Keratinocyte (primary cell): ENCODE data around the gene OR51G1. TPM values are rescaled to one million over a fixed set of nuclear protein-coding genes. Genes with fewer than 3 reads are reported as not detected.

Source experiments
- DNase-seq: peaks from one replicate; pipeline ENCODE4 v3.0.0-alpha.2; 2011; ENCODE audit warnings: low read depth, missing footprints, low spot score
- FAIRE-seq: peaks from 2 replicates; lab custom pipeline; 2011; peaks lifted over from hg19 to GRCh38; lab: Jason Lieb, UNC
- H2AFZ ChIP-seq: 2 replicates; pipeline ENCODE4 v1.6.0; 2012; ENCODE audit warnings: low read length, control low read depth, inconsistent platforms; ENCODE audit not compliant: control insufficient read depth
- H3K27ac ChIP-seq: 2 replicates; pipeline ENCODE4 v1.5.1; 2011; ENCODE audit warnings: low read length; ENCODE audit not compliant: control insufficient read depth, insufficient read depth
- H3K27me3 ChIP-seq: 3 replicates; pipeline ENCODE4 v1.6.0; 2011; ENCODE audit warnings: low read length; ENCODE audit not compliant: control insufficient read depth, insufficient read depth; ENCODE audit errors: extremely low read depth
- H3K36me3 ChIP-seq, 2 experiments: 2 replicates in 1 of 2; 3 replicates in 1 of 2; pipeline ENCODE4 v1.5.1; 2011; ENCODE audit warnings: low read length in 2 of 2, mild to moderate bottlenecking in 1 of 2; ENCODE audit not compliant: control insufficient read depth in 2 of 2, insufficient read depth in 2 of 2; ENCODE audit errors: extremely low read depth in 1 of 2
- H3K4me1 ChIP-seq: 3 replicates; pipeline ENCODE4 v1.5.1; 2011; ENCODE audit warnings: low read length; ENCODE audit not compliant: control insufficient read depth, insufficient read depth; ENCODE audit errors: extremely low read depth
- H3K4me2 ChIP-seq: 3 replicates; pipeline ENCODE4 v1.6.0; 2011; ENCODE audit warnings: low read depth, low read length; ENCODE audit not compliant: control insufficient read depth, insufficient read depth; ENCODE audit errors: extremely low read depth
- H3K4me3 ChIP-seq, 3 experiments: fragments of 200-600 bp in 1 of 3; sonication (generic) in 1 of 3; 2 replicates in 2 of 3; 3 replicates in 1 of 3; pipeline ENCODE4 v1.5.1; 2011 to 2016; ENCODE audit warnings: low read length in 3 of 3, mild to moderate bottlenecking in 3 of 3, control low read depth in 2 of 3, inconsistent platforms in 1 of 3, low read depth in 1 of 3, mixed read lengths in 1 of 3, mixed run types in 1 of 3, moderate library complexity in 1 of 3; ENCODE audit not compliant: control insufficient read depth in 2 of 3, insufficient read depth in 2 of 3; ENCODE audit errors: extremely low read depth in 1 of 3
- H3K79me2 ChIP-seq: 2 replicates; pipeline ENCODE4 v1.6.0; 2012; ENCODE audit warnings: low read length; ENCODE audit not compliant: control insufficient read depth, insufficient read depth
- H3K9ac ChIP-seq: 3 replicates; pipeline ENCODE4 v1.6.0; 2011; ENCODE audit warnings: low read length; ENCODE audit not compliant: control insufficient read depth, insufficient read depth; ENCODE audit errors: extremely low read depth
- H3K9me1 ChIP-seq: 3 replicates; pipeline ENCODE4 v1.6.0; 2011; ENCODE audit warnings: low read length; ENCODE audit not compliant: control insufficient read depth, insufficient read depth; ENCODE audit errors: extremely low read depth
- H3K9me3 ChIP-seq: 2 replicates; pipeline ENCODE4 v1.5.1; 2012; ENCODE audit warnings: low read depth, low read length; ENCODE audit not compliant: control insufficient read depth
- H4K20me1 ChIP-seq: 3 replicates; pipeline ENCODE4 v1.6.0; 2011; ENCODE audit warnings: low read length; ENCODE audit not compliant: control insufficient read depth, insufficient read depth; ENCODE audit errors: extremely low read depth
- EZH2 ChIP-seq: IDR thresholded peaks from one replicate; pipeline ENCODE4 v1.6.1; 2012; ENCODE audit warnings: inconsistent platforms, mild to moderate bottlenecking, low read length, moderate library complexity
- dilution Hi-C: fragments of 300-500 bp; cut with MboI; formaldehyde crosslinking; loops from one replicate; pipeline ENCODE4 v1.7.0; 2020; ENCODE audit warnings: low sequenced_read_pairs; ENCODE audit not compliant: extremely low pct_ligation_motif_present
- polyA plus RNA-seq, 5 experiments: library from polyadenylated mRNA; depleted of rRNA in 3 of 5; stranded (reverse) in 3 of 5; stranded (forward) in 1 of 5; unstranded in 1 of 5; fragments of >200 nt; gene quantifications; 1 replicate in 1 of 5; 2 replicates in 3 of 5; 3 replicates in 1 of 5; pipeline versions ENCODE4 v1.2.1 to v1.2.3, GENCODE V29; 2011 to 2012; ENCODE audit warnings: missing spikeins in 2 of 5, low read depth in 1 of 5, low replicate concordance in 1 of 5
- TF ChIP-seq, protein P1 (sequence below), 3 experiments: IDR thresholded peaks in 1 of 3; conservative IDR thresholded peaks in 1 of 3; optimal IDR thresholded peaks in 1 of 3; 2 replicates in 2 of 3; 3 replicates in 1 of 3; pipeline versions ENCODE3 to v1.5.1; 2011; ENCODE audit warnings: low read length in 3 of 3, mild to moderate bottlenecking in 3 of 3, moderate library complexity in 2 of 3, control low read depth in 1 of 3, inconsistent platforms in 1 of 3; ENCODE audit not compliant: insufficient read depth in 2 of 3; ENCODE audit errors: extremely low read depth in 1 of 3

The OR51G1 gene
- polyA plus RNA-seq, 1 donor (not counting 4 experiments of a cell fraction or from before 2014, with no cell fraction given), result not detected

DNA sequence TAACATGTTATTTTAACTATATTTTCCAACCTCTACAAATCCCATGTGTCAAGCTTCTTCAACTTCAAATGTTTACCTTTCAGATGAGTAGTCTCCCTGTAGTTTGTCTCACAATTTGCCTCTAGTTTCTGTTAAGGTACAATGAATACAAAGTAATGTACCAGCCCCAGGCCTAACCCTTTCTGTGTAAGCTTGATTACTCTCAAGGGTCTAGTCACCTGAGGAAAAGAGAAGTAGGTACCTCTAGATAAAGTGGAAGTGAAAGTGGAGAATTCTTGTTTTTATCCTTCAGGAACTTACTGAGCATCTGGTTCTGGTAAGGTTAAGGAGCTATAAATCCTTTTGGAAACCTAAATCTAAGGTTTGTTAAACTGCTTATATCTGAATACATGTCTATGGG, 20.7 kb downstream of the OR51G1 start, which contains the start of gene OR51A7:
TSS of gene OR51A7 (plus strand) at position 300 of the 400 bp plus-strand sequence. CDS start 3,587 bp downstream, outside the sequence.
- Histone ChIP-seq H3K36me3 (no peaks in the 10 kb centered on the region), H2AFZ (no peak within 1 kb of the TSS), H3K79me2 (no peaks in the 10 kb centered on the region), H3K9me3 (no peaks in the 10 kb centered on the region), H3K9ac (no peak within 1 kb of the TSS), H3K27ac (no peak within 1 kb of the TSS), H3K4me2 (no peak within 1 kb of the TSS), H3K9me1 (no peaks in the 10 kb centered on the region), H3K4me1 (no peaks in the 10 kb centered on the region), H3K27me3 (no peaks in the 10 kb centered on the region), H4K20me1 (no peaks in the 10 kb centered on the region), H3K4me3 (no peak within 1 kb of the TSS)
- no peak for FAIRE-seq
- no peak for TF ChIP-seq EZH2
- TF ChIP-seq, protein P1, sequence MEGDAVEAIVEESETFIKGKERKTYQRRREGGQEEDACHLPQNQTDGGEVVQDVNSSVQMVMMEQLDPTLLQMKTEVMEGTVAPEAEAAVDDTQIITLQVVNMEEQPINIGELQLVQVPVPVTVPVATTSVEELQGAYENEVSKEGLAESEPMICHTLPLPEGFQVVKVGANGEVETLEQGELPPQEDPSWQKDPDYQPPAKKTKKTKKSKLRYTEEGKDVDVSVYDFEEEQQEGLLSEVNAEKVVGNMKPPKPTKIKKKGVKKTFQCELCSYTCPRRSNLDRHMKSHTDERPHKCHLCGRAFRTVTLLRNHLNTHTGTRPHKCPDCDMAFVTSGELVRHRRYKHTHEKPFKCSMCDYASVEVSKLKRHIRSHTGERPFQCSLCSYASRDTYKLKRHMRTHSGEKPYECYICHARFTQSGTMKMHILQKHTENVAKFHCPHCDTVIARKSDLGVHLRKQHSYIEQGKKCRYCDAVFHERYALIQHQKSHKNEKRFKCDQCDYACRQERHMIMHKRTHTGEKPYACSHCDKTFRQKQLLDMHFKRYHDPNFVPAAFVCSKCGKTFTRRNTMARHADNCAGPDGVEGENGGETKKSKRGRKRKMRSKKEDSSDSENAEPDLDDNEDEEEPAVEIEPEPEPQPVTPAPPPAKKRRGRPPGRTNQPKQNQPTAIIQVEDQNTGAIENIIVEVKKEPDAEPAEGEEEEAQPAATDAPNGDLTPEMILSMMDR (optimal IDR thresholded peaks at IDR 0.05 in 1 of 3, IDR thresholded peaks at IDR 0.05 in 1 of 3, conservative IDR thresholded peaks at IDR 0.05 in 1 of 3; ENCODE audit: extremely low read depth in 1 of 3, insufficient read depth in 2 of 3, low read length in 3 of 3), result no peak
- DNase-seq, result no peak
- dilution Hi-C loops, result no loop called here

DNA sequence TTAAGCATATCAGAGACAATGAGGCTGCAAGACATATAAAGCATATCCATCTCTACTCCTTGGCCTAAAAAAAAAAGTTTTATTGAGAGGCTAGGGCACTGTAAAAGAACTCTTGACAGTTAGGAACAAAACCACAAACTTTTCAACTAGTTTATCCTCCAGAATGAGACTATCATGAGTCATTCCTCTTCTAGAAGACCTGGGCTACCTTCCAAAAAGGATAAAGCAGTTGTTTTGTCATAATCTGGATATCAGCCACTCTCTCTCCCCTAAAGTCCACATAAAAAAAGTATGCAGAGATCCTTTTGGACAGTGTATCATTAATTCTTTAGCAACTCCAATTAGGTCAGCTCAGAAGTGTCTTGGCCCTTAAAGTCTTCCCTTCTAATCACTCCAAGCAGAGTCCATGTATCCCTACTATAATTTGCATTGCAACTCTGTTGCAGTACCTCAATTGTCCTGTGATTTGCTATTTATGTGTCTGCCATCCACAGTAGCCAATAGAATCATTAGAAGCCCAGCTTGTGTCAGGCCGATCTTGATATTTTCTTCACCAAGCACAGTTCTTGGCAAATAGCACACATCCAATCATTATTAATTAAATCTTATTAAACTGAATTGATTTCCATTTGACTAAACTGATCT, 32.0 kb downstream of the OR51G1 start:
- dilution Hi-C loops, result no loop called here
- TF ChIP-seq, protein P1 (optimal IDR thresholded peaks at IDR 0.05 in 1 of 3, IDR thresholded peaks at IDR 0.05 in 1 of 3, conservative IDR thresholded peaks at IDR 0.05 in 1 of 3; ENCODE audit: extremely low read depth in 1 of 3, insufficient read depth in 2 of 3, low read length in 3 of 3), result peak in 2 of 3 experiments; percentile 34 to 35
- no peak for TF ChIP-seq EZH2
- peak; percentile 67 for FAIRE-seq

More for the DNA sequence above, 32.0 kb downstream of the OR51G1 start:
- Histone ChIP-seq H3K27me3 (no peaks in the 10 kb centered on the region), H3K4me3 (no peak overlapping the region), H3K4me2 (no peak overlapping the region), H3K4me1 (peaks cover 8% of the 10 kb centered on the region), H4K20me1 (no peaks in the 10 kb centered on the region), H3K9me3 (no peaks in the 10 kb centered on the region), H3K9me1 (no peaks in the 10 kb centered on the region), H3K79me2 (no peaks in the 10 kb centered on the region), H3K36me3 (no peaks in the 10 kb centered on the region), H2AFZ (no peak overlapping the region), H3K27ac (no peak overlapping the region), H3K9ac (no peak overlapping the region)
- no peak for DNase-seq
